Measurements from ENCODE around the gene HEBP1.
A peak's percentile ranks its signal among the peaks of the same experiment; 100 is the strongest.

HEBP1 gene

DNA sequence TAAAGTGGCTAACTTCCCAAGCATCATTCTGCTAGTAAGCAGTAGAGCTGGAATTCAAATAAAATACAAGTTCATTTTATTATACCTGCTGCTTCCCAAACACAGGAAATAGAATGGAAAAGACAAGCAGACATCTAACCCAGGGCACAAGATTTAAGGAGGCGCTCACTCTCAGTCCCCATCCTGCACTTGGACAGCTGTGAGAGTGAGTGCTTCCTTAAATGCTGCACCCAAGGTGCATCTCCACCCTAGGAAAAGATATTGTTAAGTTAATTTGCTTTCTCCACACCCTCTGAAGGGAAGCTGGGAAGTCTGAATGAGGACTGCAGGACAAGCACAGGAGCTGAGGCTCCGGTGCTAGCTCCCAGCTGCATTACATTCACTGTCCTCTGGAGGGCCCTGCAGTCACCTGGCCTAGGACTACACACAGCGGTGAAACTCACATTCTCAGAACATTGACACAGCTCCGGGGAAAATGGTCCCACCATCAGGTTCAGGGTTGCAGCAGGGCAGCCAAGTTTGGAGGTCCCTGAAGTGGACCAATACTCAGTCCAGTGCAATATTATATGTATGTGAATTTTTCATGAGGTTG is 14.2 kb downstream of the HEBP1 start:
- Histone ChIP-seq H3K4me1 (ENCODE audit: control insufficient read depth in 1 of 2, insufficient read depth in 2 of 2, low read length in 2 of 2) (peaks cover 0 to 6% of the 10 kb centered on the region in 2 donors), H3K9me3 (ENCODE audit: control insufficient read depth in 1 of 2, low read length in 2 of 2) (no peaks in the 10 kb centered on the region), H3K36me3 (ENCODE audit: control insufficient read depth in 1 of 2, insufficient read depth in 2 of 2, low read length in 2 of 2) (peaks cover 41 to 49% of the 10 kb centered on the region in 2 donors), H3K27ac (ENCODE audit: low read length) (no peak overlapping the region), H3K4me3 (ENCODE audit: low read depth in 1 of 2, low read length in 2 of 2) (no peak overlapping the region), H3K27me3 (ENCODE audit: low read depth, low read length) (no peaks in the 10 kb centered on the region)

DNA sequence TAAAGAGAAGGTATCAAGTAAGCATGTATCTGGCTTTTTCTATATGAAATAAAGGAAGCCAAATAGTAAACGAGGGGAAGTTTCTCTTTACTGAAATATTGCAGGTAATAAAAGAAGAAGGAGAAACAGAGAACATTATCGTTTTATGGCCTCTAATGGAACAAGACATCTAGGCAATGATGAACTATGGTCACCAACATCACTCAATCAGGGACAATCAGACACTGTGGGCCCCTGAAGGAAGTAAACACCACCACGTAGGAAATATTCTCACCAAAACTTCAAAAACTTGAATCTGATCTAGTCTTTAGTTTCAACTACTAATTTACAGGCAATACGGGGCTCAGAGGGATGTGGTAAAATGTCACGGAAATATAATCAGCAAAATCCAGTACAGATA is 15.9 kb downstream of the HEBP1 start:
- Histone ChIP-seq H3K9me3 (ENCODE audit: control insufficient read depth in 1 of 2, low read length in 2 of 2) (no peaks in the 10 kb centered on the region), H3K27me3 (ENCODE audit: low read depth, low read length) (no peaks in the 10 kb centered on the region), H3K36me3 (ENCODE audit: control insufficient read depth in 1 of 2, insufficient read depth in 2 of 2, low read length in 2 of 2) (peaks cover 39 to 49% of the 10 kb centered on the region in 2 donors), H3K27ac (ENCODE audit: low read length) (no peak overlapping the region), H3K4me3 (ENCODE audit: low read depth in 1 of 2, low read length in 2 of 2) (no peak overlapping the region), H3K4me1 (ENCODE audit: control insufficient read depth in 1 of 2, insufficient read depth in 2 of 2, low read length in 2 of 2) (peaks cover 0 to 15% of the 10 kb centered on the region in 2 donors)

DNA sequence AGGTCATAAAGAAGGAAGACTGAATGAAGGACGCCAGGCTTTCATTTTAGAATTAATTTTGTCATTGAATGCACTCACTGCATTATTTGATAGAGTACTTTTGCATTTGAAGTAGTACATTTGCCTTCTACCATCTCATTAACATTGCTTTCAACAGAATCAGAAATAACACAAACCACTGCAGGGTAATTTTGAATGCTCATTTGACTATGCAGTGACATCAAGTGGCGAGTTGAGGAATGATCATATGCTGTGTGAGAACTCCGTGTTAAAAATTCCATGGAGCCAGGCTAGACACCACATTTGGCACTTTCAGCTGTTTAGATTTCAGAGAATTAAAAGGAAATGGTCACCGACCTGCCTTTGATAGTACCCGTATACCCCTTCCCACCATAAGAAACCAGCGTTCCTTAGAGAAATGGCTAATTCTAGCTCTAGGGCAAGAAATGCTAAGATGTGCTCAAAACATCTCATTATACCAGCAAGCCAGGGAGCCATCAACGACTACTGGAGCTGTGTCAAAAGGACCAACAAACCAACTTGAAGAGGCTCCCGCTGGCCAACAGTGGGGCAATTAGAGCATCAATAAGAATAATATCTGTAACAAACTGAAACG is 16.5 kb downstream of the HEBP1 start:
- Histone ChIP-seq H3K9me3 (ENCODE audit: control insufficient read depth in 1 of 2, low read length in 2 of 2) (no peaks in the 10 kb centered on the region), H3K4me1 (ENCODE audit: control insufficient read depth in 1 of 2, insufficient read depth in 2 of 2, low read length in 2 of 2) (peaks cover 0 to 15% of the 10 kb centered on the region in 2 donors), H3K4me3 (ENCODE audit: low read depth in 1 of 2, low read length in 2 of 2) (no peak overlapping the region), H3K36me3 (ENCODE audit: control insufficient read depth in 1 of 2, insufficient read depth in 2 of 2, low read length in 2 of 2) (peaks cover 33 to 47% of the 10 kb centered on the region in 2 donors), H3K27ac (ENCODE audit: low read length) (no peak overlapping the region), H3K27me3 (ENCODE audit: low read depth, low read length) (no peaks in the 10 kb centered on the region)

DNA sequence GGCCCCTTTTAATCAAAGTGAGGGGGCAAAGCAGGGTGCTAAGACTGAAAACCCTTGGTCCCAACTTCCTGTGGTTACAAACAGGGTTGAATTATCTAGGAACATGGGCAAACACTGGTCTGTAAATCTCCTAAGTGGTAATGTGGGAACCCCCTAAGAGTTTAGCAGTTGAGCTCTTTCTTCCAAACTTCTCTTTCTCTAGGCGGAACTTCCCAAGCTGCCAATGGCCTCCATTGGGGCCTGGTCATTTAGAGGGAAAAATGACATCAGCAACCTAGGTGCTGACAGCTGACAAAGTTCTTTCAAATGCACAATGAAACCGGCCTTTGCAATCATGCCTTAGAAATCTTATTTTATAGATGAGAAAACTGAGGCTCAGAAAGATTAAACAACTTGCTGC is 17.7 kb downstream of the HEBP1 start:
- Histone ChIP-seq H3K36me3 (ENCODE audit: control insufficient read depth in 1 of 2, insufficient read depth in 2 of 2, low read length in 2 of 2) (peaks cover 22 to 44% of the 10 kb centered on the region in 2 donors), H3K27me3 (ENCODE audit: low read depth, low read length) (no peaks in the 10 kb centered on the region), H3K4me3 (ENCODE audit: low read depth in 1 of 2, low read length in 2 of 2) (no peak overlapping the region), H3K4me1 (ENCODE audit: control insufficient read depth in 1 of 2, insufficient read depth in 2 of 2, low read length in 2 of 2) (peaks cover 0 to 15% of the 10 kb centered on the region in 2 donors), H3K9me3 (ENCODE audit: control insufficient read depth in 1 of 2, low read length in 2 of 2) (no peaks in the 10 kb centered on the region), H3K27ac (ENCODE audit: low read length) (no peak overlapping the region)

DNA sequence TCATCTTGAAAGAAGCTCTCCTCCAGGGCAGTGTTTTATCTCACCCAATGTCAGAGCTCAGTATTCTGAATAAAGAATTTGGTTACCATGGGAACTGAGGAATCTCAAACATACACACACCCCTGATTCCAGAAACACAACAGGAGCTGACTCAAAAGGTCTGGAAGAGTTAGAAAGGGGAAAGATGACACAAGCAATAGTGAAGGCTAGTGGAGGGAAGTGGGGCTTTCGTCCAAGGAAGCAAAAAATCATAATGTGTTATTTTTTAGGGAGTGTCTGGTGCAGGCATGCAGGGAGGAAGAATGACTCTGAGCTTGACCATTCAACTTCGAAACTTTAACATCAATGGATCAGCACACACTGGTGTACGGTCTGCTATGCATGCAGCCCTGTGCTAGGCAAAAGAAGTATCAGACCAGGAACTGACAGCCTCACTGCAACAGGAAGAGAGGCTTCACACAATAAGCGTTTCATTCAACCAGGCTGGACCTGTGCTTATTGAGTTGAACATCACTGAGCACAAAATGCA is 20.3 kb downstream of the HEBP1 start:
- peak overlapping the region; percentile 62 for H3K27ac ChIP-seq (ENCODE audit: low read length)
- no peaks in the 10 kb centered on the region for H3K9me3 ChIP-seq (ENCODE audit: control insufficient read depth in 1 of 2, low read length in 2 of 2)
- H3K4me1 ChIP-seq (ENCODE audit: control insufficient read depth in 1 of 2, insufficient read depth in 2 of 2, low read length in 2 of 2) = peaks cover 0 to 21% of the 10 kb centered on the region in 2 donors
- no peak overlapping the region for H3K4me3 ChIP-seq (ENCODE audit: low read depth in 1 of 2, low read length in 2 of 2)
- peaks cover 21 to 30% of the 10 kb centered on the region in 2 donors for H3K36me3 ChIP-seq (ENCODE audit: control insufficient read depth in 1 of 2, insufficient read depth in 2 of 2, low read length in 2 of 2)
- no peaks in the 10 kb centered on the region for H3K27me3 ChIP-seq (ENCODE audit: low read depth, low read length)

DNA sequence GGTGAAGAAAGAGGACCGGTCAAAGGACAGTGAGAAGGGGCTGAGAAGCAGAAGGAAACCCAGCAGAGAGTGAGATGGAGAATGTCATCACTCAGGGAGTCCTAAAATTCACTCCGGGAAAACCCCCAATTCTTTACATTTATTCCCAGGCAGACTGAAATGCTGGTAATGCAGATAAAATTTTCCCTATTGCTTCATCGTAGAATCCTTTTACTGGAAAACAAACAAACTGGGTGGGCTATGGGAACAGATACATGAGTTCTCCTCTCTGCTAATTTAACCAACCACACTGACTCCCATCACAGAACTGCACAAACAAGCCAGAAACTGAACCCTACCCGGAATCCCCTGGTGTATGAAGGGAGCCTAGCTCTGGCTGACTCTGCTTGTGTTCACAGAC is 20.9 kb downstream of the HEBP1 start:
- peaks cover 0 to 21% of the 10 kb centered on the region in 2 donors for H3K4me1 ChIP-seq (ENCODE audit: control insufficient read depth in 1 of 2, insufficient read depth in 2 of 2, low read length in 2 of 2)
- H3K27me3 ChIP-seq (ENCODE audit: low read depth, low read length) = no peaks in the 10 kb centered on the region
- peaks cover 25 to 32% of the 10 kb centered on the region in 2 donors for H3K36me3 ChIP-seq (ENCODE audit: control insufficient read depth in 1 of 2, insufficient read depth in 2 of 2, low read length in 2 of 2)
- peak overlapping the region; percentile 62 for H3K27ac ChIP-seq (ENCODE audit: low read length)
- no peaks in the 10 kb centered on the region for H3K9me3 ChIP-seq (ENCODE audit: control insufficient read depth in 1 of 2, low read length in 2 of 2)
- H3K4me3 ChIP-seq (ENCODE audit: low read depth in 1 of 2, low read length in 2 of 2) = no peak overlapping the region

DNA sequence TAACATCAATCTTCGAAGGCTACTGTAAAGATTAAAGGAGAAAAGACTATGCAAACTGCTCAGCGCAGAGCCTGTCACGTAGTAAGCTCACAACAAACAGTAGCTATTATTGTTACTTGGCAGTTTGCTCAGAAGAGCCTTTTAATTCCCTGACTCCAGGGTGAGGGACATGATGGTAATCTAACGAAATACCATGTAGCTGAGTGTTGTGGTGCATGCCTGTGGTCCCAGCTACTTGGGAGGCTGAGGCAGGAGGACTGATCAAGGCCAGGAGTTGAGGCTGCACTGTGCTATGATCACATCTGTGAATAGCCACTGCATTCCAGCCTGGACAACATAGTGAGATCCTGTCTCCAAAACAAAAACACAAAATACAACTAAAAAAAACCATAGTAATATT is 22.8 kb downstream of the HEBP1 start:
- Histone ChIP-seq H3K9me3 (ENCODE audit: control insufficient read depth in 1 of 2, low read length in 2 of 2) (peaks cover 8 to 12% of the 10 kb centered on the region in 2 donors), H3K27me3 (ENCODE audit: low read depth, low read length) (no peaks in the 10 kb centered on the region), H3K36me3 (ENCODE audit: control insufficient read depth in 1 of 2, insufficient read depth in 2 of 2, low read length in 2 of 2) (peaks cover 38 to 42% of the 10 kb centered on the region in 2 donors), H3K27ac (ENCODE audit: low read length) (peak overlapping the region; percentile 11), H3K4me3 (ENCODE audit: low read depth in 1 of 2, low read length in 2 of 2) (no peak overlapping the region), H3K4me1 (ENCODE audit: control insufficient read depth in 1 of 2, insufficient read depth in 2 of 2, low read length in 2 of 2) (peaks cover 0 to 15% of the 10 kb centered on the region in 2 donors)

DNA sequence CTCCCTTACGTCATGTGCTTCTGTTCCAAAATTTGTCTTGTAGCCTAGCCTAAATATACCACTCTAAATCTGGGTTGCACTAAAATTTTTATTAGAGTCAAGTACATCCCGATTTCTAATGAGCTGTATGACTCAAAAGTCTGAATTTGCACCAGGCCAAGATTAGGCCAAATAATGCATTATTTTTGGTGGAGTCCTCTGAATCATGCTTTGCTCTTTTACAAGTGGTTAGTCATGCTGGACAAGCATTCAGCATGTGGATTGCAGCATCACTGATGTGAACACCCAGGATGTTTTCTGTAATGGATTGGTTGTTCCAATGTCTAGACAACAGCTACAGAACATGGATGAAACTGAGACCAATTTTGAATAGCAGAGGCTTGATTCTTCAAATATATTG is 23.7 kb downstream of the HEBP1 start:
- Histone ChIP-seq H3K9me3 (ENCODE audit: control insufficient read depth in 1 of 2, low read length in 2 of 2) (peaks cover 8 to 12% of the 10 kb centered on the region in 2 donors), H3K27ac (ENCODE audit: low read length) (peak overlapping the region; percentile 61)

DNA sequence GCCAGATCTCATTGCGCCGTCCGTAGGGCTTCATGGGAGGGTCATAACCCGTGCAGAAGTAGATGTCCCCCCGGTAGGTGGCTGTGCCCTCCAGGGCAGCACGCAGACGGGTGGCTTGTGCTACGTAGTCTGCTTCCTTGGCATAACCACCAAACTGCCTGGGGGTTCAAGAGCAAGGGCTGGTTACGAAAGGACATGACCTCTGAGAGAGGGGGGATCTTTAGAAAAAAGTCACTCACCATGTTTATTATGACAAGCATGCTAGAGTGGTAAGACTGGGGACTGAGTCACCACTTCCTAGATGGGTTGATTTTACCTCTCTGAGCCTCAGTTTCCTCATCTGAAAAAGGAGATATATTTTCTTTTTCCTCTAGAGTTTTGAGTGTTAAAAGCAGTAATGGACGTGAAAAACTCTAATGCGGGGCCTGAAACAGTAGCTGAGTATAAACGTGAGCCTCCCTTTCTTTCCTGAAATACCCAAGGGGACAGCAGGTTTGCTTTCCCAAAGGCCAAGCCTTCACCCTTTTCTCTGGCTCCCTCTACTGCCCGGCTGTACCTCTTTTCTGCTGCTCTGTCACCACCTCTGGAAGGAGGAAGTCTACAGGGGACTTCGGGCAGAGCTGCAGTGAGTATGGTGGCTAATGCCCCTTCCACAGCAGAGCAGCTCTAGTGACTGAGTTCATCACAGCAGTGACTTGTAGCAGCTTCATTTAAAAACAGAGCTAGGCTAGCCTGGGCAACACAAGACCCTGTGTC is 24.6 kb downstream of the HEBP1 start:
- Histone ChIP-seq H3K4me3 (ENCODE audit: low read depth in 1 of 2, low read length in 2 of 2) (no peak overlapping the region), H3K27ac (ENCODE audit: low read length) (peak overlapping the region; percentile 61), H3K36me3 (ENCODE audit: control insufficient read depth in 1 of 2, insufficient read depth in 2 of 2, low read length in 2 of 2) (peaks cover 22 to 41% of the 10 kb centered on the region in 2 donors), H3K4me1 (ENCODE audit: control insufficient read depth in 1 of 2, insufficient read depth in 2 of 2, low read length in 2 of 2) (peaks cover 0 to 15% of the 10 kb centered on the region in 2 donors), H3K9me3 (ENCODE audit: control insufficient read depth in 1 of 2, low read length in 2 of 2) (peaks cover 8 to 12% of the 10 kb centered on the region in 2 donors), H3K27me3 (ENCODE audit: low read depth, low read length) (no peaks in the 10 kb centered on the region)

More for the DNA sequence above, 23.7 kb downstream of the HEBP1 start:
- Histone ChIP-seq H3K4me3 (ENCODE audit: low read depth in 1 of 2, low read length in 2 of 2) (no peak overlapping the region), H3K36me3 (ENCODE audit: control insufficient read depth in 1 of 2, insufficient read depth in 2 of 2, low read length in 2 of 2) (peaks cover 29 to 42% of the 10 kb centered on the region in 2 donors), H3K4me1 (ENCODE audit: control insufficient read depth in 1 of 2, insufficient read depth in 2 of 2, low read length in 2 of 2) (peaks cover 0 to 15% of the 10 kb centered on the region in 2 donors), H3K27me3 (ENCODE audit: low read depth, low read length) (no peaks in the 10 kb centered on the region)

DNA sequence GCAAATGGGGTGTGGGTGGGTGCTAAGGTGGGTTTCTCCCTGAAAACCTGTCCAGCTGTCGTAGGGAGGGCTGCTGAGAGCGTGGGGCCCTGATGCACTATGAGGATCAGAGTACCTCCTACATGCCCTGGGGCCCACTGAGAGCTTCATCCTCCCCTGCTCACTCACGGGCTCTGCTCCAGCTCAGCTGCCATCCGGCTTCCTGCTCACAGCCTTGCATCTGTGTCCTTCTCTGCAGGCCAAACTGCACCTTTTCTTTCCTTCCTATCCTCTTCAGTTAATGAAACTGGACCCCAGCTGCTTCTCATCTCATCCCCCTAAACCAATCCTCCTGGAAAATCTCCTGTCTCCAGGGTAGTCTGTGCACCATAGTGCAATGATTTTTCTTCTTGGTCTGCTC is 25.9 kb downstream of the HEBP1 start:
- Histone ChIP-seq H3K9me3 (ENCODE audit: control insufficient read depth in 1 of 2, low read length in 2 of 2) (peaks cover 8 to 12% of the 10 kb centered on the region in 2 donors), H3K27ac (ENCODE audit: low read length) (no peak overlapping the region), H3K4me3 (ENCODE audit: low read depth in 1 of 2, low read length in 2 of 2) (no peak overlapping the region), H3K4me1 (ENCODE audit: control insufficient read depth in 1 of 2, insufficient read depth in 2 of 2, low read length in 2 of 2) (peaks cover 0 to 5% of the 10 kb centered on the region in 2 donors), H3K27me3 (ENCODE audit: low read depth, low read length) (no peaks in the 10 kb centered on the region), H3K36me3 (ENCODE audit: control insufficient read depth in 1 of 2, insufficient read depth in 2 of 2, low read length in 2 of 2) (peaks cover 22 to 45% of the 10 kb centered on the region in 2 donors)

DNA sequence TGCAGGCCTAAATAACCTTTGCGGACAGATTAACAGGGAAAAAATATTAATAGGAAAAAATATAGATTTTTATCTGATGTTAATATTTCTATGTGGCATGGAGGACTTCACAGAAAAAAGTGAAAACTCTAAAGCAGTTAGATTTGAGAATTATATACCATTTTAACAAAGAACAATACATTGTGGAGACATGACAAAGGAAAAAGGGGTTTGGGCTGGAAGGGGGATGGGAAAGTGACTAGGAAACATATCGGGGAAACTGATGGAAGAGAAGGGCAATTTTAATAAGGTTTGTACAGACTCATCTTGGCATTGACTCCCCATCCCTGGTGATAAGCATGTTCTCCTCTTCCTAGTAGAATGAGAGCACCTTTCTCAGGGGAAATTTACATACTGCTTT is 27.0 kb downstream of the HEBP1 start:
- peaks cover 8 to 12% of the 10 kb centered on the region in 2 donors for H3K9me3 ChIP-seq (ENCODE audit: control insufficient read depth in 1 of 2, low read length in 2 of 2)
- H3K4me1 ChIP-seq (ENCODE audit: control insufficient read depth in 1 of 2, insufficient read depth in 2 of 2, low read length in 2 of 2) = peaks cover 0 to 5% of the 10 kb centered on the region in 2 donors
- H3K36me3 ChIP-seq (ENCODE audit: control insufficient read depth in 1 of 2, insufficient read depth in 2 of 2, low read length in 2 of 2) = peaks cover 18 to 45% of the 10 kb centered on the region in 2 donors
- H3K27ac ChIP-seq (ENCODE audit: low read length) = no peak overlapping the region
- no peak overlapping the region for H3K4me3 ChIP-seq (ENCODE audit: low read depth in 1 of 2, low read length in 2 of 2)
- H3K27me3 ChIP-seq (ENCODE audit: low read depth, low read length) = no peaks in the 10 kb centered on the region

All from muscle layer of duodenum (tissue), 2 donors.